GM19324 (cell line): ENCODE results near the gene TSPAN32.
"Not testable (repeated sequence)": the region's sequence is repeated elsewhere in the genome, so short reads cannot be mapped to it uniquely, and the experiment has no call there.

Source experiments
- ATAC-seq: cut with Tn5 transposase; IDR thresholded peaks from one replicate; pipeline ENCODE4 v1.9.1; 2021; ENCODE audit warnings: mild to moderate bottlenecking, moderate library complexity; ENCODE audit not compliant: unreplicated experiment, low FRiP score

The TSPAN32 gene

DNA sequence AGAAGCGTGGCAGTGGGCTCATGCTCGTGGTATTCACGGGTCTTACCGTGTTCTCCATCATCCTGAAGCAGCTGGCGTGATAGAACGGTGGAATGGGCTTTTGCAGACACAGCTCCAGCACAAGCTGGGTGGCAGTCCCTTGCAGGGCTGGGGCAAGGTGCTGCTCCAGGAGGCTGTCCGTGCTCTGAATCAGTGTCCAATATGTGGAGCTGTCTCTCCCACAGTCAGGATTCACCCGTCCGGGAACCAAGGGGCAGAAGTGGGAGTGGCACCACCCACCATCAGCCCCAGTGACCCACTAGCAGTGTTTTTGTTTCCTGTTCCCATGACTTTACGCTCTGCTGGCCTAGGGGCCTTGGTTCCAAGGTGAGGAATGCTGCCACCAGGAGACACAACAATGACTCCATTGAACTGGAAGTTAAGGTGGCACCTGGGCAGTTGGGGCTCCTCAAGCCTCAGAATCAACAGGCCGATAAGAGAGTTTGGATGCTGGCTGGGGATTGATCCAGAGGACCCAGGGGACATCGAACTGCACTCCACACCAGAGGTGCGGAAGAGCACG lies 58.3 kb downstream of the TSPAN32 start:
- no peak for ATAC-seq

GRCh38 chr11:2361565-2361964 lies 59.8 kb downstream of the TSPAN32 start:
- ATAC-seq = no peak

- no peak for ATAC-seq
Observed at GRCh38 chr11:2362414-2362813, 60.6 kb downstream of the TSPAN32 start.

- ATAC-seq = no peak
Observed at GRCh38 chr11:2363130-2363529, 61.3 kb downstream of the TSPAN32 start.

DNA sequence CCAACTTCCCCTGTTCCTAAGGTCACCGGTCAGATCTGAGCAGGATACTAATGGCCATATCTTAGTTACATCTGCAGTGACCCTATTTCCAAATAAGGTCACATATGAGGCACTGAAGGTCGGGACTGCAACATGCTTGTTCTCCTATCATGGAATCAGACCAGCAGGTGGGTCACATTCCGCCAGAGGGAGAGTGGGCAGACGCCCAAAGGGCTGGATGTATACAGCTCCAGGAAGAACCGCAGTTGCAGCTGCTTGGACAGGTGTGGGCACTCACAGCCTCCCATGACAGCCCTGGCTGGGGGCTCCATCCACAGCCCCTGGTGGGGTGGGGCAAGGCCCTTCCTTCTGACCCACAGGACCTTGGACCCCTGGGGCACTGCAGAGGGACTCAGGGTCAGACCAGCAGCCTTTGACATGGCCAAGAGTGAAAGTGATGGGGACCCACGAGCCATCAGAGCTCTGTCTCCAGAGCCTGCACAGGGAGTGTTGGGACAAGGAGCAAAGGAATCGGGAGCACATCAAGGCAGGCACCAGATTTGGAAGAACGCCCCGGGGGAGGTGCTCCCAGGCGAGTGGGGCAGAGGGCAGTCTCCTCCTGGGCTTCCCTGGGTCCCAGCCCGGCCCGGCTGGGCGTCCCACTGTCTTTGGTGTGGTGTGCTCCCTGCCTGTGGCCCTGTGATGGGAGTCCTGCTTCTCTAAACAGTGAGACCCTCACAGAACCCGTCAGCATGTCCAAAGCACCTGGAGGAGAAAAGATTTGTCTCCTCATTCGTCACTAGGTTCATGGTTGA lies 62.0 kb downstream of the TSPAN32 start:
- no peak for ATAC-seq

DNA sequence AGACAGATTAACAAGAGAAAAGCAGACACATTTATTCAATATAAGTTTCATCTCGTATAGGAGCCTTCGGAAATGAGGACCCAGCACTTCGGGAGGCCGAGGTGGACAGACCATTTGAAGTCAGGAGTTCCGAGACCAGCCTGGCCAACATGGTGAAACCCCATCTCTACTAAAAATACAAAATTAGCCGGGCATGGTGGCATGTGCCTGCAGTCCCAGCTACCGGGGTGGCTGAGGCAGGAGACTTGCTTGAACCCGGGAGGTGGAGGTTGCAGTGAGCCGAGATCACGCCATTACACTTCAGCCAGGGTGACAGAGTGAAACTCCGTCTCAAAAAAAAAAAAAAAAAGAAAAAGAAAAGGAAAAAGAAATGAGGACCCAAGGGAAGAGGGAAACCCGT lies 62.6 kb downstream of the TSPAN32 start:
- not testable (repeated sequence) for ATAC-seq

DNA sequence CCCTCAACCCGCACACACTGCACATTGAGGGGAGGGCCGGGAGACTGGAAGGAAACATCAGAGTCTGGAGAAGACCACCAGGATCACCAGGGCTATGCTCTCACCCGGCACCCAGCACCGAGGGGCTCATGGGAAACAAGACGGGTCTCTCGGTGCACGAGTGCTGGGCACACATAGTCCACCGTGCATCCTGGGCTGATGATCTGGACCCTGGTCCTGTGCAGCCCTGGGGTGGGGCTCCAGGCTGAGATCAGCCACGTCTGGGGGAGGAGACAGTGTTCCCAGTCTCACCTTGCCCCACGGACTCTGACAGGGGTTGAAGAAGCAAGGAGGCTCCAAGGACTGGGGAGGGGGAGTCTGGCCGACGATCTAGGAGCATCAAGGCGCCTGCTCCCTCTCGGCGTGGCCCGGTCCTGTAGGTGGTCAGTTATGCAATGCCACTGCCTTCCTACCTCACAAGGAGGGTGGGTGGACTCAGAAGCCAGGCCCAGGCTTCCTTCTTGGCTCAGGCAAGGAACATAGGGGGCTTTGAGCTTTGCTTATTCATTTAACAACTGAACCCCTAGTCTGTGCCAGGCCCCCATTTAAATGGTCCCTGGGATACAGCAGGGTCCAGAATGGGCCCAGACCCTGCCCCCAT lies 63.9 kb downstream of the TSPAN32 start:
- ATAC-seq = no peak

DNA sequence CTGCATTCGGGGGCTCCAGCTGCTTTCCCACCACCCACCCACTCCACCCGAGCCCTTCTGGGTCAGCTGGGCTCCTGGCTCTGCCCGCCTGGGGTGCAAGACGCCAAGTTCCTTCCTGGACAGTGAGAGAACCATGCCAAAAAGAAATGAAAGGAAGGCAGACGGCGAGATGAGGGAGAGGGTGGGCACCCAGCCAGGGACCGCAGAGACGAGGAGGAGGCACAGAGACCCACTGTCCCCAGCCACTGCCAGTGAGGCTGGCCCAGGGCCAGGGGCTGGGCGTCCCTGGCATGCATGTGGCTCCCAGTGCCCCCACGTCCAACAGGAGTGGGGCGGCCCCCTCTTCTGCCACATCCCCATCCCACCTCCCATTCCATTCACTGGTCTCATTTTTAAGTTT lies 64.5 kb downstream of the TSPAN32 start:
- no peak for ATAC-seq

DNA sequence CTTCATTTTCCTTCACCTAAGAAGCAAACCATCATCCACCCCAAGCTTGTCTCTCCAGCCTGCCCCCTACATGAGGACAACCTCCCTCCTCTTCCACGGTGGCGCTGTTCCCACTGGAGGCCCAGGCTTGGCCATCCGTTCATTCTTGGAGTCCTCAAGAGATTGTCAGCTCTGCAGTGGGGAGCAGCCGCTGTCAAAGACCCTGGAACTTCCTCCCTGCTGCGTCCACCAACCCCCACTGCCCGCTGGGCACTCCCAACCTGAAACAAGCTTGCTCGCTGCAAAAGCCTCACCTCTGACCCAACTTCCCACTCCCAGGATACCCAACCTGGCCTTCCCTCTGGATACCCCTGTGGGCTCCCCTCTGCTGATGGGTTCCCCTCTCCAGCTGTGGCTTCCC lies 64.9 kb downstream of the TSPAN32 start:
- no peak for ATAC-seq

- ATAC-seq = no peak
Observed at GRCh38 chr11:2367266-2368160, 65.7 kb downstream of the TSPAN32 start.
